Measurements from ENCODE around the gene FAM120B.

- no peak for TF ChIP-seq CTCF (IDR thresholded peaks at IDR 0.05; ENCODE audit: poor library complexity, severe bottlenecking)
- no peak for TF ChIP-seq EZH2 (IDR thresholded peaks at IDR 0.05; ENCODE audit: borderline replicate concordance, insufficient read depth, low read length, poor library complexity, severe bottlenecking)
- no peak for TF ChIP-seq POLR2AphosphoS5 (IDR thresholded peaks at IDR 0.05)
- no peak for TF ChIP-seq TAF1 (IDR thresholded peaks at IDR 0.05; ENCODE audit: low read depth)
- no peak for TF ChIP-seq REST (IDR thresholded peaks at IDR 0.05; ENCODE audit: borderline replicate concordance)
- no peak for TF ChIP-seq SMC3 (conservative IDR thresholded peaks at IDR 0.05; ENCODE audit: poor library complexity)
- TF ChIP-seq EP300 (conservative IDR thresholded peaks at IDR 0.05; ENCODE audit: poor library complexity, severe bottlenecking) = no peak
Measured at GRCh38 chr6:170448751-170449630, 142.4 kb downstream of the FAM120B start.
